ENCODE measurements around the gene MMP14.

Gene MMP14

DNA sequence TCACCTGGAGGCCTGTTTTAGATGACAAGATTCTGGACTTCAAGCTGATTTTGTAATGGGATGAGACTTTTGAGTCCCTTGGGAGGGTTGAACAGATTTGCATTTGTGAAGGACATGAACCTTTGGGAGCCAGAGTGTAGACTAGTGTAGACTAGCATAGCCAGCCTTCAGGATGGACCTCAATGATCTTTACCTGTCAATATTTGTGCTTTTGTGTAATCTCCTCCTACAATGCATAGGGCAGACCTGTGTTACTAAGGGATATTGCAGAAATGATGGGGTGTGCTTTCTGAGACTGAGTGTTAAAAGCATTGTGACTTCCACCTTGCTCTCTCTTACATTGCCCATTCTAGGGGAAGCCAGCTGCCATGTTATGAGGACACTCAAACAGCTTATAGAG lies 25.3 kb downstream of the MMP14 start:
- no peak for DNase-seq (ENCODE audit: low read depth)

DNA sequence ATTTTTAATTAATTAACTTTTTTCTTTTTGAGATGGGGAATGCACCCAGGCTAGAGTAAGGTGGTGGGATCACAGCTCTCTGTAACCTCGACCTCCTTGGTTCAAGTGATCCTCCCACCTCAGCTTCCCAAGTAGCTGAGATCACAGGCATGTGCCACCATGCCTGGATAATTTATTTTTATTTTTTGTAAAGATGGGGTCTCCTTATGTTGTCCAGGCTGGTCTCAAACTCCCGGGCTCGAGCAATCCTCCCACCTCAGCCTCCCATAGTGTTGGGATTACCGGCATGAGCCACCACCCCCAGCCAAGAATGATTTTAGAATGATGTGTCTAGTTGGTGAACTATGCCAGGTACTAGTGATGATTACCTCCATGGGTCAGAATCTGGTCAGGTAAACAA lies 28.6 kb downstream of the MMP14 start:
- no peak for DNase-seq (ENCODE audit: low read depth)

DNA sequence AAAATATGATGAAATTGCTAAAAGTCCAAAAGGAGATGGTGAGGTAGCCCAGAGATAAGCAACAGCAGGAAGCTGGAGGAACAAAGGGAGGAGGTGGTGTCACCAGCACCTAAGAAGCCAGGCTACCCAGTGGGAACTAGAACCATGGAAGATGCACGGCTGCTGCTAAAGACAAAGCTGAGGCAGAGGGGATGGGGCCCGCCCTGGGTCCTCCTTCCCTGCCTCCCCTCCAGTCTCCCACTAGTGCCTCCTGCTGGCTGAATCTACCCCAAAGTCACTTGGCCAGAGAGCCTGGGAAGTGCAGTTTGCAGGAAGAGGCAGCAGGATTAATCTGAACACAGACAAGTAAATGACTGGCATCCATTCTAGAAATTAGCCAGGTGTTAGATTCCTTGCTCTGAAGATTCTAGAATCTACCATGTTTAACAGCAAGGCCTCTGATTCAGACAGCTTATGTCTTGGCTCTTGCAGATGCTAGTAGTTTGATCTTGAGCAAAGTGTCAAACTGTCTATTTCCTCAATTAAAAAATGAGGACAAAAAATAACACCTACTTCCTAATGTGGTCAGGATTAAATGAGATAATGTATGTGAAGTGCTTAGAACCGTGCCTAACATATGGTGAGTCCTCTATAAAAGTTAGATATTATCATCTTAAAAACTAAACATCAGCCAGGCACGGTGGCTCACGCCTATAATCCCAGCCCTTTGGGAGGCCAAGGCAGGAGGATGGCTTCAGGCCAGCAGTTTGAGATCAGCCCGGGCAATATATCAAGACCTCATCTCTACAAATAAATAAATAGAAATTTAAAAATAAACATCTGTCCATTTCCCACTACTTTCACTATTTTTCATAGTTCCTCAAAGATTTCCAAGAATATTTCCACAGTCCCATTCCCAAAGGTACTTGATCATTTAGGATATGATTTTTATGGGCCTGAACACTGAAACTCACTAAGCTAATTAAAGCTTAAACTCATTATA lies 29.3 kb downstream of the MMP14 start:
- no peak for DNase-seq (ENCODE audit: low read depth)

DNA sequence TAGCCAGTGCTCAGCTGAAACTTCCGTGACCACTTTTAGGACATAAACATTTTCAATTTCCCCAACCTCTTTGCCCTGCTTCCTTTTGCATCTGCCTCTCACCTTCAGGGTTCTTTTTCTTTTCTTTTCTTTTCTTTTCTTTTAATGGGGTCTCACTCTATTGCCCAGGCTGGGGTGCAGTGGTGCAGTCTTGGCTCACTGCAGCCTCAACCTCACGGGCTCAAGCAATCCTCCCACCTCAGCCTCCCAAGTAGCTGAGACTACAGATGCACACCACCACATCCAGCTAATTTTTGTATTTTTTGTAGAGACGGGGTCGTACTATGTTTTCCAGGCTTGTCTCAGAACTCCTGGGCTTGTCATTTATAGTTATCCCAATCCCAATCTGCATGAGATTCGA lies 30.5 kb downstream of the MMP14 start:
- DNase-seq (ENCODE audit: low read depth), result no peak

DNA sequence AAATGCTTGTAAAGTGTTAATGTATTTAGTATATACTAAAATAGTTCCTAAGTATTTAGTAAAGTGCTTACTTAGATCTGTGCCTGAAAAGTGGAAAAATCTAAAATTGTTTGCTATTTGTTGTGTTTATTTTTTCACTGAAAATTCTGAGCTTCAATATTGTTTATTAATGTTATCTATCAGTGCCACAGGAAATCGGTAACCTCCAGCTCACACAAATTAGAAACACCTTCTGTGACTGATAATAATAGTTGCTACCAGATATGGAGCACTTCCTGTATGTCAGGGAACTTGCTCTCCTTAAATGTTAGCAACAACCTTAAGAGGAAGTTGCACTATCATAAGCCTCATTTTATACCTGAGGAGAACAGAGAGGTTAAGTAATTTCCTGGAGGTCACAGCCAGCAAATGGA lies 34.4 kb downstream of the MMP14 start:
- DNase-seq (ENCODE audit: low read depth), result no peak

DNA sequence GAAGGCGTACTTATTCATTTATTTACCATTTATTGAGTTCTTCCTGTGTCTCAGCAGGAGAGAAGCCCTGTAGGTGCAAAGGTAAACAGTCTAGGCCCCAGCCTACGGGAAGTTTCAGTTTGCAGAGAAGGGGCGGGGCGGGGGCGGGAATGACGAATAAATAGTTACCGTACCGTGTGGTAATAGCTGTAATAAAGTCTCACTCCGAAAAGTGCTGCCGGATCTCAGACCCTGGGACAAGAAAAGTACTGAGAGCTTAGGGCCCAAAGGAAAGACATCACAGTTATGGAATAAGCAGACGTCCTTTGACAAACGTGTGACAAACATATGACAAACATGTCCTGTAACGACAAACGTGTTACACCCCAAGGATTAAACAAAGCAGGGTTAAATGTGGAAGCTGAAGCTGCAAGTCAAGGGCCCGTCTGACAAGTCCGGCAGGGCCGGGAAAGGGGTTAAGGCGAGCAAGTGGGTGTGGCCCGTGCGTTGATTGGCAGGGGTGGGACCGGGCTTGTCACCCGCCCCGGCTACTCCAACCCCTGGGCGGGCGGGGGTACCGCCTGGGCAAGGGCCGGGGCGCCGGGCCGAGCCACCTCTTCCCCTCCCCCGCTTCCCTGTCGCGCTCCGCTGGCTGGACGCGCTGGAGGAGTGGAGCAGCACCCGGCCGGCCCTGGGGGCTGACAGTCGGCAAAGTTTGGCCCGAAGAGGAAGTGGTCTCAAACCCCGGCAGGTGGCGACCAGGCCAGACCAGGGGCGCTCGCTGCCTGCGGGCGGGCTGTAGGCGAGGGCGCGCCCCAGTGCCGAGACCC lies 35.0 kb downstream of the MMP14 start, which contains the start of gene LRP10:
Gene LRP10, plus strand, starts transcription at position 517 of the 809 bp plus-strand sequence. CDS start 564 bp downstream, outside the sequence.
- DNase-seq (ENCODE audit: low read depth), result peak; percentile 45

DNA sequence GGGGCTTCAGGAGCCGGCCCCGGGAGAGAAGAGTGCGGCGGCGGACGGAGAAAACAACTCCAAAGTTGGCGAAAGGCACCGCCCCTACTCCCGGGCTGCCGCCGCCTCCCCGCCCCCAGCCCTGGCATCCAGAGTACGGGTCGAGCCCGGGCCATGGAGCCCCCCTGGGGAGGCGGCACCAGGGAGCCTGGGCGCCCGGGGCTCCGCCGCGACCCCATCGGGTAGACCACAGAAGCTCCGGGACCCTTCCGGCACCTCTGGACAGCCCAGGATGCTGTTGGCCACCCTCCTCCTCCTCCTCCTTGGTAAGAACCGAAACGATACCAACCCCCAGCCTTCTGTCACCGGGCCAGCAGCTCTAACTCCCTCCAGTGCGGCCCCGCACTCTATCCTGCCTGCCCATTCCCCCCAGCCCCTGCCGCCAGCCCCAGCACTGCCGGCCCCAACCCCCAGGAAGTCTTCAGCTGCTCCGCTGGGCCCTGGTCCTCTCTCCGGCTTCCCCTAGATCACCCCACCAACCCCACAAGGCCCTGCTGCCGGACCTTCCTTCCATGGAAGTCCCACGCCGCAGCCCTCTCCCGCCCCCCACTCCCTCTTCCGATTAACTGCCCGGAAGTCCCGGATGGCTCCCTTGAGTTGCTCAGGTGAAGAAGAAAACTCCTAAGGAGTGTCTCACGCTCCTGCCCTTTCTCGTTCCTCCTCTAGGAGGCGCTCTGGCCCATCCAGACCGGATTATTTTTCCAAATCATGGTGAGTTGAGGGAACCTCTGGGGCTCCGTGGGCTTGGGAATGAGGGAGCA lies 35.8 kb downstream of the MMP14 start:
- DNase-seq (ENCODE audit: low read depth), result peak; percentile 51

DNA sequence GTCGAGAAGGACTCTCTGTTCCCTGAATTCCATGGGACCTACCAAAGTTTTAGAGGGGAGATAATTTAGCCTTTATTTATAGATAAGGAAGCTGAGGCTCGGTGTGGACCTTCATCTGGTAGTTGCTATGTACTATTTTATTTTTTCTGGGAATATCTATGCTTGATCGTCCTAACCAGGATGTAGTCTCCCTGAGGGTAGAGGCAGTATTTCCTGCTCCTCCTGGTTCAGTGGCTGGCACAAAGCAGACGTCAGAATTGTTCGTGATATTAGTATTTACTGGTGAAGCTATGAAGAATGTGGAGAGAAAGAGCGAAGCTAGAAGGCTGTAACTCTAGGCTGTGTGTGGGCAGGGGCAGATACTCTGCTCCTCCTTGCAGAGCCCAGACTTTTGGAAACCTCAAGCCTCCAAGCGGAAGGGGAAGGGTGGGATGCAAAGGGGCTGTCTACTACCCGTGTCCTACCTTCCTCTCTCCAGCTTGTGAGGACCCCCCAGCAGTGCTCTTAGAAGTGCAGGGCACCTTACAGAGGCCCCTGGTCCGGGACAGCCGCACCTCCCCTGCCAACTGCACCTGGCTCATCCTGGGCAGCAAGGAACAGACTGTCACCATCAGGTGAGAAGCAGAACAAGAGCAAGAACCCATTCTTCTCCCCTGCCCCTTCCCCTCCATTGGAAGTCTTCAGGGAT lies 36.6 kb downstream of the MMP14 start:
- no peak for DNase-seq (ENCODE audit: low read depth)

DNA sequence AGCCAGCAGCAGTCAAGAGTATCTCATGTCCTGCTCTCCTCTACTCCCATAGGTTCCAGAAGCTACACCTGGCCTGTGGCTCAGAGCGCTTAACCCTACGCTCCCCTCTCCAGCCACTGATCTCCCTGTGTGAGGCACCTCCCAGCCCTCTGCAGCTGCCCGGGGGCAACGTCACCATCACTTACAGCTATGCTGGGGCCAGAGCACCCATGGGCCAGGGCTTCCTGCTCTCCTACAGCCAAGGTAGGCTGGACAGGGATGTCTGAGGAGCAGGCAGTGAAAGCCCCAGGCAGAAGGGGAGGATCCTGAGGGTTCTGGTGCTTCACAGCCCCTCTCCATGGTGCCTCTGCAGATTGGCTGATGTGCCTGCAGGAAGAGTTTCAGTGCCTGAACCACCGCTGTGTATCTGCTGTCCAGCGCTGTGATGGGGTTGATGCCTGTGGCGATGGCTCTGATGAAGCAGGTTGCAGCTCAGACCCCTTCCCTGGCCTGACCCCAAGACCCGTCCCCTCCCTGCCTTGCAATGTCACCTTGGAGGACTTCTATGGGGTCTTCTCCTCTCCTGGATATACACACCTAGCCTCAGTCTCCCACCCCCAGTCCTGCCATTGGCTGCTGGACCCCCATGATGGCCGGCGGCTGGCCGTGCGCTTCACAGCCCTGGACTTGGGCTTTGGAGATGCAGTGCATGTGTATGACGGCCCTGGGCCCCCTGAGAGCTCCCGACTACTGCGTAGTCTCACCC lies 38.8 kb downstream of the MMP14 start:
- DNase-seq (ENCODE audit: low read depth), result no peak

DNA sequence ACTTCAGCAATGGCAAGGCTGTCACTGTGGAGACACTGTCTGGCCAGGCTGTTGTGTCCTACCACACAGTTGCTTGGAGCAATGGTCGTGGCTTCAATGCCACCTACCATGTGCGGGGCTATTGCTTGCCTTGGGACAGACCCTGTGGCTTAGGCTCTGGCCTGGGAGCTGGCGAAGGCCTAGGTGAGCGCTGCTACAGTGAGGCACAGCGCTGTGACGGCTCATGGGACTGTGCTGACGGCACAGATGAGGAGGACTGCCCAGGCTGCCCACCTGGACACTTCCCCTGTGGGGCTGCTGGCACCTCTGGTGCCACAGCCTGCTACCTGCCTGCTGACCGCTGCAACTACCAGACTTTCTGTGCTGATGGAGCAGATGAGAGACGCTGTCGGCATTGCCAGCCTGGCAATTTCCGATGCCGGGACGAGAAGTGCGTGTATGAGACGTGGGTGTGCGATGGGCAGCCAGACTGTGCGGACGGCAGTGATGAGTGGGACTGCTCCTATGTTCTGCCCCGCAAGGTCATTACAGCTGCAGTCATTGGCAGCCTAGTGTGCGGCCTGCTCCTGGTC lies 39.4 kb downstream of the MMP14 start:
- DNase-seq (ENCODE audit: low read depth), result no peak

DNA sequence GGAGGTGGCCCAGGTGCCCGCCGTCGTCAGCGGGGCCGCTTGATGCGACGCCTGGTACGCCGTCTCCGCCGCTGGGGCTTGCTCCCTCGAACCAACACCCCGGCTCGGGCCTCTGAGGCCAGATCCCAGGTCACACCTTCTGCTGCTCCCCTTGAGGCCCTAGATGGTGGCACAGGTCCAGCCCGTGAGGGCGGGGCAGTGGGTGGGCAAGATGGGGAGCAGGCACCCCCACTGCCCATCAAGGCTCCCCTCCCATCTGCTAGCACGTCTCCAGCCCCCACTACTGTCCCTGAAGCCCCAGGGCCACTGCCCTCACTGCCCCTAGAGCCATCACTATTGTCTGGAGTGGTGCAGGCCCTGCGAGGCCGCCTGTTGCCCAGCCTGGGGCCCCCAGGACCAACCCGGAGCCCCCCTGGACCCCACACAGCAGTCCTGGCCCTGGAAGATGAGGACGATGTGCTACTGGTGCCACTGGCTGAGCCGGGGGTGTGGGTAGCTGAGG lies 40.7 kb downstream of the MMP14 start:
- DNase-seq (ENCODE audit: low read depth), result no peak

DNA sequence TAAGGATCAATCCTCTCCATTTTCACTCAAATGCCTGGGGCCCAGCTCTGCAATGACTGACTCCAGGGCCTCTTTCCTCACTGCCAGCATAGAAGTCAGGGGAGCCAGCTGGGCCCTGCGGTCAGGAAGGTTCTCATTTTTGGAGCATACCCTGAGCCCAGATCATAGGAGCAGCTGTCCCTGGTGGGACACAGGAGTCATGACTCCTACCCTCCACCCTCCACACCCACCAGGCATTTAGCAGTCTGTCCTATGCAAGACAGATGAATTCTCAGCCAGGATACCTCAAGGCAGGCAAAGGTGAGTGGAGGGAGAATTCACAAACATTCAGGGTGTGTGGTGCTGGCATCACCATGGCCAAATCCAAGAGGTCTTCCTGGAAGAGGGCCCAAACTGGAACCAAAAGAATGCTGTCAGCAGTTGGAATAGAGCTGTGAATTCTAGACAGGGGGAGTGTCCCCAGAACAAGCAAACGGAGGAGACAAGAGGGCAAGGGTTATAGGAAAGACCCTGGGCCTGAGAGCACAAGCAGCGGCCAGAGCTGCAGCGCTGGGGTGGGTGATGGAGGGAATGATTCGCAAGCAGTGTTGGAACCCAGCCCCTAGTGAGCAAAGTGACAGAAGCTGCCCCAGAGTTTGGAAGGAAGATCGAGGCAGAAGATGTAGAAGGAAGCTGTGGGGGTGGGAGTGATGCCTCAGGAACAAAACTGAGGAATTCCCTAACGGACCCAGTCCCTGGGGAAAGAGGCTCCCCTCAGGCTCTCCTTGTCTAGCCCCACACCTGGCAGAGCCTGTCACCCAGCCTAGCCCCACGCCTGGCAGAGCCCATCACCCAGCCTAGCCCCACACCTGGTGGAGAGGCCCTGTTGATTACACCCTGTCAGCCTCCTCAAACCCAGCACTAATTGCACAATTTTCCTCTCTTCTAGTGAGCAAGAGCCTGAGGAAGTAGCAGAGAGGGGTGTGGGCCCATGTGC lies 42.2 kb downstream of the MMP14 start:
- DNase-seq (ENCODE audit: low read depth), result no peak

DNA sequence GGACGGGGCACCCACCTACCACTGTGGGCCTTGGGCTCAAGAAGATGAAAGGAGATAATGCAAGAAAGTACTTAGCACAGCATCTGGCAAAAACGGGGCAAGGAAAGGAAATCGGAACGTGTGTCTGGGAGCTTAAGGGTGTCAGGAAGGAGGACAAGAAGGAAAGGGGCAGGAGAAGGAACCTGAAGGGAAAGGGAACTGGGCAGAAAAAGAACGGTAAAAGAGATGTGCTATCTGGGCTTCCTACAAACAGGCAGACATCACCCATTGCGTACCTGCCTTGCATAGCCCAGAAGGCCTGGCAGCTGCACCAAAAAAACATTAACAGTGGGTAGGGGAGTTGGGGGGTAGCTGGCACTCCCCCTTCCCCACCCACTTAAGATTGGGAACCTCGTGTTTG lies 45.7 kb downstream of the MMP14 start:
- DNase-seq (ENCODE audit: low read depth), result no peak

DNA sequence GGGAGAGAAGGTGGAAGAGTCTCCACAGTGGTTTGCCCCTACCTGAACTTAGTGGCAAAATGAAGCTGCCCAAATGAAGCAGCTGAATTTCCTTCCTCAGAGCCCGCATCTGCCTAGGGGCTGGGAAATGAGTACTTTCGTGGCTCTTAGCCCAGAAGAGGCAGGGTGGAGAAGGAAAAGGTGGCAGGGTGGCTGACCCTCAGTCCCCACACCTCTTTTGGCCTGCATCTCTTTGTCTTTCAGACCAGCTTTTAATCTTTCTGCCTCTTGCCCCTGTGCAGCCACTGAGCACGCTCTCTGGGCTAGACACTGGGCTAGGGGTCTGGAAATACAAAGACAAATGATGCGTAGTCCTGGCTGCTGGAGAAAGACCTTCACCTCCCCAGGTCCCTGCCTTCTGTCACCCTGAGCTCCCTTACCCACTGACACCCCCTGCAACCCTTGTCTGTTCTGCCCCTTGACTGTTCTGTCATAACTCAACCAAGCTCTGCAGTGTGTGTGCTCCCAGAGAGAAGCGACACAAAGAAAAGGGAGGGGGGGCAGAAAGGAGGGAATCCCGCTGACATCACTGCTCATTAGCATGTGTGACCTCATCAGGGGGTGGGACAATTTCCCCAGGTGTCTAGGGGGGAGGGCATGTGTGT lies 46.3 kb downstream of the MMP14 start:
- no peak for DNase-seq (ENCODE audit: low read depth)

DNA sequence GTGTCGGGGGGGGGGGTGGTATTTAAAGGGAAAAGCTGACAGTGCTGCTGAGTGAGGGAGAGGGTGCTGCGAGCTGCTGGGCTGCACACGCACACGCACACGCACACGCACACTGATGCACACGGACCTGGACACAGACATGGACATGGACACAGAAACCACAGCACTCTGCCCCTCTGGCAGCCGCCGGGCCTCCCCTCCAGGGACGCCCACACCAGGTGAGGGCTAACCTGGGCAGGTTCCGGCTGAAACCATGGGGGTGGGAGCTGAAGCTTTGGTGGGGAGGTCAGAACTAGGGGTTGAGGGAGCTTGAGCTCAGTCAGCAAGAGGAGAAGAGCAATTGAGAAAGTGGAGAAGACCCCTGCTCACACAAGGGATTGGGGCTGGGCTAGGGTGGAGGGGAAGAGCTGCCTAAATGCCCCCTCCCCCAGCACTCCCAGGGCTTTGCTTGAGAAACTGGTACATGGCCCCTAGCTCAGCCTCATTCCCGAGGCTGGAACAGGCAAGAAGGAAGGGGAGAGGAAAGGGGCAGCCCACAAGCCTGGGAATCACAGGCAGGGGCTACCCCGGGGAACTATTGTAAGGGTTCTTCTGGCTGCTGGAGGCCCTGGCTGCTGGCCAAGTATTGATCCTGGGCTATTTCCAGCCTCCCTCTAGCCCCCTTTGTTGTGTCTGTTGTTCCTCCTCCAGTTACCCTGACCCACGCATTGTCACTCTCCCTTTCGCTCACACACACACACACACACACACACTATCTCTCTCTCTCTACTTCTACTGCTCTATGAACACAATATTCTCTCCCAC lies 47.0 kb downstream of the MMP14 start, which contains the start of gene REM2:
Gene REM2, plus strand, starts transcription at position 50 of the 804 bp plus-strand sequence. Its CDS starts 66 bp downstream, at position 116.
- DNase-seq (ENCODE audit: low read depth), result no peak

DNA sequence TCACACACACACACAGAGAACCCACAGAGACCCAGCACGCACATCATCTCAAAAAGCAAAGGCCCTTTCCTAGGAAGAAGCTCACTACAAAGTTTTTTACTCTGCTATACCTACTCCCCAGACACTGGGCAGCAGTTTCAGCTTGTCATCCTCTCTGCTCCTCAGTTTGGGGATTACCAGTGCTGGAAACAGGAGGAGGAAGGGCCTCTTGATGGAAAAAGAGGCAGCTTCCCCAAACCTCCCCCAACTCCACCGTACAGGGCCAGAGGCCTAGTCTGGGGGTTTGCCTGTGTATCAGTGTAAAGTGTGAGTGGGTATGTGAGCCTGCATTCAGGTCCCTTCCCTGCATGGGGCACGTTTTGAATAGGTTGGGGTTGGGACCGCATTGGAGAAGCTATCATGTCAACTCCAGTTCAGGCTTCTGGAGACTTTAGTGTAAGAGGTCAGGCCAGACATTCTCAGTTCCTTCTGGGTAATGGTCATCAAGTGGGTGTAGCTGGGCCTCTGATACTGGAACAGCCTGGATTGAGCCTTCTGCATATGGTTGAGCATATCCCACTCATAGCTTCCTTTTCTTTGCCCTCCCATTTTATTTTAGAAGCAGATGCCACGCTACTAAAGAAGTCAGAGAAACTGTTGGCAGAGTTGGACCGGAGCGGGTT lies 47.8 kb downstream of the MMP14 start:
- DNase-seq (ENCODE audit: low read depth), result no peak

Measured in stimulated activated CD8-positive, alpha-beta memory T cell treated with anti-CD3 and anti-CD28 coated beads, Interleukin-7, amount 100 ng/mL, for 24 hours (primary cell).